A673 (cell line): ENCODE data around the gene ZMAT3.

ENCODE experiments used
- EZH2 ChIP-seq: fragments of 200-600 bp; sonication (generic); IDR thresholded peaks from 2 replicates; pipeline ENCODE4 v1.6.1; 2017; ENCODE audit warnings: borderline replicate concordance, low read depth, mild to moderate bottlenecking, mixed read lengths, antibody characterized with exemption, low read length; ENCODE audit not compliant: poor library complexity, severe bottlenecking
- TF ChIP-seq, protein P1 (sequence below): fragments of 300-800, 200-600 bp; sonication (generic); conservative IDR thresholded peaks from 2 replicates; pipeline ENCODE4 v1.5.1; 2017; ENCODE audit warnings: low read depth, mild to moderate bottlenecking, antibody characterized with exemption, low read length, moderate library complexity, mixed read lengths

DNA sequence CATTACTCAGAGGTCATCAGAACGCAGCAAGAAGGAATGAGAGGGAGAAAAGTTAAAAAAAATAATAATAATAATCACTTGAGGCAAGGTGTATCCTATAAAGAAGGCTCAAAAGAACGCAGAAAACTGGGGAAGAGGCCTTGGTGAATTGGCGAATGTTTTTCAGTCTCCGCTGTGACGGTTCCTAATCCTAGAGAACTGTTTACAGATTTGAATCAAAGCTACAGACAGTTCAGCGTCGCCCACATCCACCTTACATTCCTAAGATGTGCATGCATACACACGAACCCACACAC lies 634 bp downstream of the ZMAT3 start:
- TF ChIP-seq, protein P1, sequence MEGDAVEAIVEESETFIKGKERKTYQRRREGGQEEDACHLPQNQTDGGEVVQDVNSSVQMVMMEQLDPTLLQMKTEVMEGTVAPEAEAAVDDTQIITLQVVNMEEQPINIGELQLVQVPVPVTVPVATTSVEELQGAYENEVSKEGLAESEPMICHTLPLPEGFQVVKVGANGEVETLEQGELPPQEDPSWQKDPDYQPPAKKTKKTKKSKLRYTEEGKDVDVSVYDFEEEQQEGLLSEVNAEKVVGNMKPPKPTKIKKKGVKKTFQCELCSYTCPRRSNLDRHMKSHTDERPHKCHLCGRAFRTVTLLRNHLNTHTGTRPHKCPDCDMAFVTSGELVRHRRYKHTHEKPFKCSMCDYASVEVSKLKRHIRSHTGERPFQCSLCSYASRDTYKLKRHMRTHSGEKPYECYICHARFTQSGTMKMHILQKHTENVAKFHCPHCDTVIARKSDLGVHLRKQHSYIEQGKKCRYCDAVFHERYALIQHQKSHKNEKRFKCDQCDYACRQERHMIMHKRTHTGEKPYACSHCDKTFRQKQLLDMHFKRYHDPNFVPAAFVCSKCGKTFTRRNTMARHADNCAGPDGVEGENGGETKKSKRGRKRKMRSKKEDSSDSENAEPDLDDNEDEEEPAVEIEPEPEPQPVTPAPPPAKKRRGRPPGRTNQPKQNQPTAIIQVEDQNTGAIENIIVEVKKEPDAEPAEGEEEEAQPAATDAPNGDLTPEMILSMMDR: no peak
- no peak for TF ChIP-seq EZH2
